HUDEP-2 (cell line): Measurements from ENCODE around the gene DBH.

Experiments used
- DNase-seq, 76 experiments: peaks; one replicate each; lab custom pipeline; 2025; ENCODE audit not compliant: unreplicated experiment in 76 of 76; lab: John Stamatoyannopoulos, UW

The DBH gene

GRCh38 chr9:133603135-133603927 is 32.8 kb upstream of the DBH start:
- DNase-seq: no peak

GRCh38 chr9:133604214-133604613 is 31.9 kb upstream of the DBH start:
- DNase-seq: no peak

GRCh38 chr9:133604856-133605255 is 31.3 kb upstream of the DBH start:
- no peak for DNase-seq

DNA sequence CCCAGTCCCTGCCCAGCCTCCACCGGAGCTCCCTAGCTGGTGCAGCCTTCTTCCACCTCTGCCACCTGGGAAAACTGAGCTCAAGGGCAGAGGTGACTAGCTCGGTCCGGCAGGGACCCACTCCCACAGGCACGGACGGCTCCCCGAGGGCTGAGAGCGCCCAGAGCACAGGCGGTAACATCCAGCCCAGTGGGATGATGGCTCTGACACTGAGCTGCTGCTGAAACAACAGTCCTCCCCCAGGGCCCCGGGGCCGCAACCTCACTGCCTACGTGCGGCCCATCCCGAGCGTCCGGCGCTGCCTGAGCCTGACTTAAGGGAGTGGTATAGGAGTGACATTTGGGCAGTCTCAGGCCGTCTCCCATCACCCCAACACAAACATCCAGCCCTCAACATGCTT is 30.7 kb upstream of the DBH start:
- DNase-seq: no peak

- no peak for DNase-seq
These were observed 30.1 kb upstream of the DBH start for GRCh38 chr9:133605856-133606707.

GRCh38 chr9:133606708-133607025 is 29.5 kb upstream of the DBH start:
- DNase-seq: no peak

- DNase-seq: no peak
These were observed 28.8 kb upstream of the DBH start for GRCh38 chr9:133607381-133607780.

DNA sequence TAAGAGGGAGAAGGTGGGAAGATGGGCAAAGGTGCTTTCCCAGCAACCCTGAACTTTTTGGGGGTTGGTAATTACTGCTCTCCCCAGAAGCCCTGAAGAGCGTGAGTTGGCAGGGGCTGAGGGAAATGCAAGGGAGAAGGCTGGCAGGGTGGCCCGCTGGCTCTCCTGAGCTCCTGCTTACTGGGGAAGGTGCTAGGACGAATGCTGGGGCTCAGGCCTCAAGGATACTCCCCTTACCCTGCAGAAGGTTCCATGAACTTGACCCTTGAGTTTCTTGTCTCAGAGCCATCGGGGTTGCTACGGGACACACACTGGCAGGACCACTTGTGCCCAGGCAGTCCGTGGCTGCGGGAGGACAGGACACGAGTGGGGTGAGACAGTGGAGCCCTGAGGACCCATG is 28.2 kb upstream of the DBH start:
- DNase-seq: no peak

DNA sequence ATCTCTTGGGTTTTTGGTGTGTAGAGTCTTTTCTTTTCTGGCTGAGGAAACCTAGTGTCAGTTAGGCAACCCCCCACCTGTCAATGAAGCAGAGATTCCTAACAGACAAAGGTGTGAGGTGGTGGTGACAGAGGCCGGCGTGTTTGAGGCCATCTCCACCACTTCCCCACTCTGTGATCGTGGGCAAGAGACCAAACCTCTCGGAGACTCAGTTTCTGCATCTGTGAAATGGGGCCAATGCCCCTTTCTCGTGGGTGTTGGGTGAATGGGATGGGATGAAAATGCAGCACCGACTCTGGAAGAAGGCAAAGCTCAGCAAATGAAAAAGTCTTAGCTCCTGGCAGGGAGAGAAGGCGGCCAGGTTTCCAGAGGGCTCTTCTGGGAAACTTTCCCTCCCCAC is 27.8 kb upstream of the DBH start:
- no peak for DNase-seq

GRCh38 chr9:133608889-133609288 is 27.3 kb upstream of the DBH start:
- no peak for DNase-seq

DNA sequence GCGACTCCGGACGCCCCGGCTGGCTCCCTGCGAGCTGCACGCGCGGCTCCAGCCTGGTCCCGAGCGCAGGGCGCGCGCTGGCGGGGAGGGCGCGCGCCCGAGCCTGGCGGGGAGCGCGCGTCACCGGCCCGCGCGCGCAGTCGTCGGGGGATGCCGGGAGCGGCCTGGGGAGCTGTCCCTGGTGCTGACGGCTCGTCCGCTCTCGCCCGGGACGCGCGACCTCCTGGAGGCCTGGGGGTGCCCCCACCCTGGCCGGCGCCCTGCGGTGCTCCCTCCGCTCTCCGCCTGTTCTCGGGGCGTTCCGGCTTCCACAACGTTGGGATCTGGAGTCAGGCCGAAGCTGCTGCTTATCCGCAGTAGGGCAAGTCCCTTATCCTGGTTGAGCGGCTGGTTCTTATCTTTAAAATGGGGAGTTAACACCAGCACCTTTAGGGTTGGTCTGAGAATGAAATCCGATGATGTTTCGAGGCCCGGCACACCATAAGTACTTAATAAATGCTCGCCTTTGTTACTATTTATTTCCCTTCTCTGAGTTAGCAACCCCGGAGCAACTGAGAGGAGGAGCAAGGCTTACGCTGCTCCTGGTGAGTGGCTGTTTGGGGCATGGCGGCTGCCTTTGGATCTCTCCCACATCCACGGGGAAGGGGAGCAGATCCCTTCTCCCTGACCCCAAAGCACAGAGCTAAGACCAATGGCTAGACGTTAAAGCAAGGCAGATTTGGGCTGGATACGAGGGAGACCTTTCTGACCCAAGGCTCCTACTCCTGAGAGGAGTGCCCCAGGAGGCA is 26.7 kb upstream of the DBH start, which contains the start of gene FAM163B:
TSS of gene FAM163B (minus strand) at position 79 of the 788 bp plus-strand sequence. CDS start 29,166 bp downstream, outside the sequence.
- DNase-seq: peak in 30 of 76 experiments; percentile 2 to 44 (median 26)

DNA sequence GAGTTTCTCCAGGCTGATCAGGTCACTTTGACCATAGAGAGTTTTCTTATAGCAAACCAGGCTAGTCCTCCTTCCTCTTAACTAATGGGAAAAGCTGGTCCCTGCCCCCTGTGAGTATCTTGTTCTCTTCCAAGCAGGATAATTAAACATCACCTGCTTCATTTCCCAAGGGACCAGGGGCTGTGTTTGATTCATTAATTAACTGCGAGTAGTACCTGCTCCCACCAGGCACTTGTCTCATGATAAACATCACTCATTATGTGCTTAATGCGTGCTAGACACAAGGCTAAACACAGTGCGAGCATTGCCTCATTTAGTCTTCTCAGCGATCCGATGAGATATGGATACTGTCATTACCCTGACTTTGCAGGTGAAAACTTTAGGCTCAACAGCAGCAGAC is 25.3 kb upstream of the DBH start:
- no peak for DNase-seq

DNA sequence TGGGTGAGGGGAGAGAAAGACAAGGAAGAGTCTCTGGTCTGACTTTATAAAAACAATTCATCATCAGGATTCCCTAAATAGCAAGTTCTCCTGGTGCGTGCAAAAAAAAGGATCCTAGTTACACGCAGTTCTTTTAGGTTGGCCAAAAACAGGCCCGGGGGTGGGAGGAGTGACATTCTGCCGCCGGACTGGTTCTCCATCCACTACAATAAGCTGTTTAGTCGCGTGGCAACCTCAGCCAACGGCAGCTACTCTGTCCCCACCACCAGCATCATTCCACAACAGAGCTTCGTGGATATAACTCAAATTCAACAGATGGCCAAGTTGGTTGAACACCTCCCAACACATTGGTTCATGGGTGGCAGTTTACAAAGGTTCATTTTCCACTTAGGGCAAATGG is 24.1 kb upstream of the DBH start:
- DNase-seq: no peak

DNA sequence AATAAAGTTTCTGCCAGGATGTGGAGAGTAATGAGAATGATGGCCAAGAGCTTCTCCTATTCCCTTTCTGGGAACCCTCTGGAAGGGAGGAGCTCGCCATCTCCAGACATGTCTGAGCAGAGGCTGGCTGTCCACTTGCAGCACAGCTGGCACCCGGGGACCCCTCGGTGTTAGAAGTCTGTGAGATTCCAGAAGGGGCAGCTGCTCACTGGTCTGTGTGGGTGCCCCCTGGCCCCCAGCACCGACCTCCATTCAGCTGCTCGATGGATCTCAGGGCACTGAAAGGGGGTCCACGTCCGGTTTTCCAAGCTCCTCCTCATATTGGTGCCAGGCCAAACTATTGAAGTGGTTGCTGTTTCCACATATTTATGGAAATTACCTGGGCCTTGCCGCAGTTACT is 23.3 kb upstream of the DBH start:
- no peak for DNase-seq

DNA sequence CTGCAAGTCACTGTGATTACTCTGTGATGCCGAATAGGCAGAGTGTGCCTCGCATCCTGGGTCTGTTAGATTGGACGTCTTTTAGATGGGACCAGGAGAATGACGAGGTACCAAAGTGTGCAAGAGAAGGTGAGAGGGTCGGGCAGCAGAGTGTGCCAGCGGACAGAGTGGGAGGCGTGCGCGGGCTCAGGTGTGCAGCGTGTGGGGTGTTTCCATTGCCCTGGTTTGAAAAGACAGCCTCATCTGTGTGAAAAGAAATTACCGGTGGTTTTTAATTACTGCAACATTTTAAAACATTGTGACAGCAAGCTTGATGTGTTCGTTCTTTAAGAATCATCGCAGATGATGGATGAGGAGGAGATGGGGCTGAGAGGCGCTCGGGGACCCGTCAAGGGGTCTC is 22.7 kb upstream of the DBH start:
- no peak for DNase-seq

- DNase-seq: no peak
These were observed 22.1 kb upstream of the DBH start for GRCh38 chr9:133614056-133614455.

- DNase-seq: no peak
These were observed 21.5 kb upstream of the DBH start for GRCh38 chr9:133614678-133615077.

DNA sequence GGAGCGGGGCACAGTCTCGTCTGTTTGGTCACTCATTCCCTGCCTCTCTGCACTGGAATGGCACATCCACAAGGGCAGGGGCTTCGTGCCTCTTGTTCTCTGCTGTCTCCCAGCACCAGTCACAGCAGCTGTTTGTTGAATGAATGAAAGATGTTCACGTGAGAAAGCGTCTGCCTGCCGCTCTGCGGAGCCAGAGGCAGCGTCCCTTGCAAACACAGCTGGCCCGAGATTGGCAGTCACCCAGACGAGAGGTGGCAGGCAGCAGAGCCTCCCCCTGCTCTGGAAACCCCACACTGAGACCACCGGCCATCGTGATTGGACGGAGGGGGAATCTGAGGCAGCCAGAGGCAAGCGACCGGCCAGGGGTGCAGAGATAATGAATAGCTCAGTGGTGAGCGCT is 21.0 kb upstream of the DBH start:
- DNase-seq: no peak

GRCh38 chr9:133615606-133616188 is 20.5 kb upstream of the DBH start:
- no peak for DNase-seq

DNA sequence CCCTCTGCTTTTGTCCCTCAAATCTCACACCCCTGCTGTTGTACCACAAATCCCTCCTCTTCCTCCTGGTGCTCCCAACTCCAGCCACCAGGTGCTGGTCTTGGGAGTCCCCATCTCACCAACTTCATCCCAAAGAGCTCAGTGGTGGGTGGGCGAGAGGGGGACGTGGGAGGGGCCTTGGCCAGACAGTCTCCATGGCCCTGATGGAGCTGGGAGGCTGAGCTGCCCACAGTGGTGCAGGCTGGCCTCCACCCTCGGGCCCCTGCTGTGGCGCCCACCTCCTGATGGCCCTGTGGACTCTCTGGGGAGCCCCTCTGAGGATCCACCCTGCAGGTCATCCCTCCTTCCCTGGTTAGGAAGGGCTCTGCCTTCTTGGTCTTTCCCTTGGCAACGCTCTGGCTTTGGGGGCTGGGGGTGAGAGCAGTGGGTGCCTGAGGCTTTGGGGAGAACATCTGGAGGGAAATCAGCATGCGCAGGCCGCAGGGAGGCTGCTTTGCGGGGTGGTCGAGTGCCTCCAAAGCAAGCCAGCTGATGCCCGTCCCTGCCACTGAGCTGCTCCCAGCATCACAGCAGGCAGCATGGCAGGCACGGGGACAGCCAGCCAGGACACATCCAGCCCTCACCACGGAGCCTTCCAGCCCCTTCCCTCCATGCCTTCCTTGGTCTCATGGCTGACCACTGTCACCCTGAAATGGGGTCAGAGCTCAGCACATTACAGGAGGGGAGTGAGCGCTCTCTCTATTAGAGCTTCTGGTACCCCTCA is 19.3 kb upstream of the DBH start:
- no peak for DNase-seq
